NOMO-1 treated with dmso at 0.1 percent for 144 hours (cell line): ENCODE results near the gene AGO3.
"Not testable (repeated sequence)": the region's sequence is repeated elsewhere in the genome, so short reads cannot be mapped to it uniquely, and the experiment has no call there.

Source experiments
- DNase-seq: peaks from one replicate; lab custom pipeline; 2025; ENCODE audit not compliant: unreplicated experiment; lab: John Stamatoyannopoulos, UW

AGO3 gene

DNA sequence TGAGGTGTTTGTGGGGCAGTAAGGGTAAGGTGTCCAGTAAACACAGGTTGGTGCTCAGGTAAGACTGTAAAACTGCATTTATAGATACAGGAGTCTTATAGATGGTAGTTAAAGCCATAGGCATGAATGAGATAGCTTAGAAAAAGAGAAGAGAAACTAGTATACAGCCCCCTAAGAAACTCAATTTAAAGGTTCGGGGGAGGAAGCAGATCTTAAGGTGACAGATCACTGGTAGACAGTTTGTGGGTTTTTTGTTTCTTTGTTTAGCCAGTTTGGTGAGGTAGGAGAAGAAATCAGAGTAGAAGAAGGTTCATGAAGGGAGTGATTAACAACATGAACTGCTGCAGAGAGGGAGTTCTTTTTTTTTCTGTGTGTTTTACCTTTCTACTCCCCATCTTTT lies 6.1 kb upstream of the AGO3 start:
- peak; percentile 77 for DNase-seq

- DNase-seq: no peak
These were observed 5.2 kb upstream of the AGO3 start for GRCh38 chr1:35925741-35926140.

DNA sequence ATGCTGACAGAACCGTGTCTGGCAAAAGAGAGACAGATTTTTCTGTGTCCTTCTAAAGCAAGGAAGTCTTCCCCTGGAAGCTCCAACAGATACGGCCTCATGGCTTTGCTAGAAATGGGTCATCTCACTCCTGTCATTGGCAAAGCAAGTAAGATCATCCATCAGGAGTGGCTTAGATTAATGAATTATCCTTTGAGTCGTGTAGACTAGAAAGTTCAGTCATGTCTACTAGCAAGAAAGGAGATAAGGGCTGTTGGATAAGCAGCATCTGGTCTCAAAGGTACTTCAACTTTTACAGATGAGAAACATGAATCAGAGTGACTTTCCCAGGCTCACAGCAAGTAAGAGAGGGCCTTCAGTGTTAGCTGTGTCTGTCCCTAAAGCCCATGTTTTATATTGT lies 3.4 kb upstream of the AGO3 start:
- no peak for DNase-seq

DNA sequence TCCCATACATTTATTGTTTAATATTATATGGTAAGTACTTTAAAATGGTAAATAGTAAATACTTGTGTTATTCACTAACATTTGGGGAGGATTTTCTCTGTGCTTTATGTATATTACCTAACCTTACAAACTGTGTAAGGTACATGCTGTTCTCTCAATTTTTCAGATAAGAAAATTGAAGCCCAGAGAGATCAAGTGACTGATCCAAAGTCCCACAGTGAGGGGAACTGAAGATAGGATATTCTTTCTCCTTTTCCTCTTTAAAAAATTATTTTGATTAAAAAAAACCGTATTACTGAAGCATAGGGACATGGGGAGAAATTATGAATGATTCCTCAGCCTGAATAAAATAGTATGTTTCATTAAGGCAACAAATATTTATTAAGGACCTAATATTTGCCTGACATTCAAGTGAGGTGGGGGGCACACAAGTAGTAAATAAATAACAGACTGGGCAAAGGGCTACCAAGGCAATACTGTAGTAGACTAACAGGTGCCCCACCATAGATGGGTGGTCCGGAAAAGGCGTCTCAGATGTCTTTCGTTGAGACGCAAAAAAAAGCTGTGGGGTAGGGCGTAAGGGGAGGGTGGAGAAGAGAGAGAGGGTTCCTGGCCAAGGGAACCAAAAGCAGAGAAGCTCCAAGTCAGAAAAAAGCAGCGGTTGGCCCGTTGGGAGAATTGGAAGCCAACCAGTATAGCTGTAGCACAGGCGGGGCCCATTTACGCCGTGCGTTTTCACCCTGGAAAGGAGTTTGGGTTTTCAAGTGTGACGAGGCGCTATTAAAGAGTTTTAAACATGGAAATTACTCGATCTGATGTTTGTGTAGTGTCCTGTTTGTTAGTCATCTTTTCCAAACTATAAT lies 944 bp upstream of the AGO3 start:
- peak; percentile 61 for DNase-seq

GRCh38 chr1:35931446-35932157 lies 697 bp downstream of the AGO3 start:
- no peak for DNase-seq

GRCh38 chr1:35932158-35932636 lies 1.3 kb downstream of the AGO3 start:
- DNase-seq: no peak

DNA sequence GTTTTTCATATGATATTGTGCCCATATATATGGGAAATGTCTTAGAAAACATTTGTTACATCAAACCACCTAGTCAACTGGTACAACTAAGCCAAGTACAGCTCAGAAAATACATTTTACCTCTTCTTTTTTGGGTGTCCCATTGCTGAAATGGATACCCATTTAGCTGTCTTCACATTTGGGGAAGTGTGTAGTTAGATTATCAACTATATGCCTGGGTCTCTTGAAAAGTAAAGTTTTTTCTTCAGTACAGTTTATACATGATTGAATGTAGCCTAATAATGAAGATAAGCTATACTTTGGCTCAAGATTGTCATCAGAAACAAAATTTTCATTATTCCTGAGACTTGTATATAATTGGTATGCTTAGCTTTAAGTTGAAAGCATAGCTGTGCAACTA lies 2.0 kb downstream of the AGO3 start:
- no peak for DNase-seq

DNA sequence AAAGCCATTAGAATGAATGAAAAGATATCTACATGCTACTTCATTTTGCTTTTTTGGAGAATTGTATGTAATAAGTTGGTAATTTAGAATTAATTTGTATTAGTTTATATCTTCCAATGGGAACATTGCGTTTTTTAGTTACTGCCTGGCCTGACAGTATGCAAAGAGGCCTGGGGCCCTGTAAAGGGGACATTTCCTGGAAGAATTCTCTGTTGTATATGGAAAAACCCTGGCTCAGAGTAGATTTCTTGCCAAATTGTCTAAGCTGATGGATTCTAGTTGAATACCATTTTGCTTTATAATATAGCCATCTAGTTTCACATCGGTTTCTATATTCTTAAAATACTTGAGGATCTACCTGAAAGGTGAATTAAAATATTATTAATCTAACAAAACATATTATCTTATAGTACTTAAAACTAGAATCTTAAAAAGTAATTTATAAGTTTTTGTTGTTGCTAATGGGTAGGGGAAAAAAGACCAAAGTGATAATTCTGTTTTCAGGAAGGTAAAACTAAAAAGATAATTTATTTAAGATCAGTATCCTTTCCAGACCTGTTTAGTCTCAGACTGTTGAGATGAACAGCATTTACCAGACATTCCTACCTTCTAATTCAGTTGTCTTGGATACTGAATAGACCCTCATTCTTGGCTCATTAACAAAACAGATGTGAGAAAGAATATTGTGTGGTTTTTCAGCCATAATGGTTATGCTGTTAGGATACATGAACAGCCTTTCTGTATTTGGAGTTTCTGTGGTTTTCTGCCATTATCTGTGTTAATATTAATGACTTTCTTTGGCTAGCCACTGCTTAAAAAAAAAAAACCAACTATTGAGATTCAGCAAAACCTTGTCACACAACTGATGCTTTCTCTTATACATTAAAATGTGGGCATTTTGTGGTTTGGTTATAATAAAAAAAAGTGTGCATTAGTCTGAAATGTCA lies 4.8 kb downstream of the AGO3 start:
- no peak for DNase-seq

- no peak for DNase-seq
These were observed 5.9 kb downstream of the AGO3 start for GRCh38 chr1:35936838-35937237.

GRCh38 chr1:35939484-35939883 lies 8.6 kb downstream of the AGO3 start:
- no peak for DNase-seq

- DNase-seq: no peak
These were observed 14.4 kb downstream of the AGO3 start for GRCh38 chr1:35945327-35945726.

GRCh38 chr1:35947547-35947946 lies 16.6 kb downstream of the AGO3 start:
- no peak for DNase-seq

GRCh38 chr1:35958558-35958957 lies 27.7 kb downstream of the AGO3 start:
- no peak for DNase-seq

DNA sequence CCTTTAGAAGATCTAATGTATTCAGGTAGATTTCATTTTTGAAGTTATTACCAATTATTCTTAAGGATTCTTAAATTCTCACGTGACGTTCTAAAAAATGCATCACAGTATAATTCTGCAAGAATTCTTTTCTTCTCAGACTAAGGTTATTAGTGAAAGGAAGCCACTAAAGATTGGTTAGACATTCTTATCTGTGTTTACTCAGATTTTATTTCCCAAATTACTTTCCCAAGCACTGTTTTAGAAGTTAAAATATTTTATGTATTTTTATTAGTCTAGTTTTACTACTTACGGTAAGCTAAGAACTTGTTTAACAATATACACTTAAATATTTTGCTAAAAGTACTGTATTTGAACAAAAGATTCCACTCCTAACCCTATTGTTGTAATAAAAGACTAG lies 28.4 kb downstream of the AGO3 start:
- no peak for DNase-seq

DNA sequence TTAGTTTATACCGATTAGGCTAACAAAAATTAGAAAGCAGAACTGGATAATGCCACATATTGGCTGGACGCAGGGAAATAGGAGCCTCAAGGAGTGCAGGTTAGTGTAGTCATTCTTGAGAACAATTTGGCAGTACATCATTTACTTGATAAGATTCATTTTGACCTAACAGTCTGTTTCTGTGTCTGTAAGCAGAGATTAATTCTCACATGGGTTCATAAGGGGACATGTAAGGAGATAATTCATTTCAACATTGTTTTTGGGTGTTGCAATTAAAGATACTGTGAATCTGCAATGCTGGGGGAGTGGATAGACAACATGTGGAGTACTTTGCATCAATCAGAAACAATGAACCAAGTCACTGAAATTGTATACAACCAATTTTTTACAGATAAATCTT lies 32.0 kb downstream of the AGO3 start:
- no peak for DNase-seq

GRCh38 chr1:35964277-35964676 lies 33.4 kb downstream of the AGO3 start:
- not testable (repeated sequence) for DNase-seq

- DNase-seq: no peak
These were observed 37.5 kb downstream of the AGO3 start for GRCh38 chr1:35968396-35968795.

DNA sequence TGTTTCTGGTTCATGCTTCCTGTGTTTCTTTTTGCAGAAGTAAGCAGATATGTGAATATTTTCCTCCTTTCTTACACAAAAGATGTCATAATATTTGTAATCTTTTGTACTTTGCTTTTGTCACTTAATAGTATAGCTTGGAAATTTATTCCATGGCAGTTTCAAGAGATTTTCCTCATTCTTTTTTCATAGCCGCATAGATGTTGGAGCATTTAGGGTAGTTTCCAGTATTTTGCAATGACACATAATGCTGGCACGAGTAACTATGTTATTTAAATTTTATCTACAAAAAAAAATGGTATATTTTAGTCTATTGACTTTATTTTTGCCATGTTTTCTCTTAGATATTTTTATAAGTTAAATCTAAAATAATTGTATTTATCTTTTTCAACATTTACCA lies 40.7 kb downstream of the AGO3 start:
- no peak for DNase-seq

- not testable (repeated sequence) for DNase-seq
These were observed 41.7 kb downstream of the AGO3 start for GRCh38 chr1:35972631-35973030.

DNA sequence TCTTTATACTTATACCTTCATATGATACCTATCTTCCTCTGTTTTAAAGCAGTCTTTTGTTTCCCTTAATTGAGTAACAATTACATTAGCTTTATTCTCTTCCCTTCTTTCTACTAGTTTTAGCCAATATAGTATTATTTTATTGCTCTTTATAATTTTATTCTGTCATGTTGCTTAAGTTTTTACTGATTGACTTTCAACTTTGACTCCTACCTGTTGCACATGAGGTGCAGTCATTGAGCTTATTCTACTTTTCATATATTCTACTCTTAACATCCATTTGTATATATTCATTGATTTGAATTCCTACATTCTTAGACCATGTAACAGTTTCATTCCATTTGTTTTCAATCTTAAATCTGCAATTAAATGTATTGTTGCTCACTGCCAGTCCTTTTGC lies 49.2 kb downstream of the AGO3 start:
- no peak for DNase-seq

- DNase-seq: no peak
These were observed 57.3 kb downstream of the AGO3 start for GRCh38 chr1:35988237-35988636.
